ENCODE data around the gene CENPP. TPM values are rescaled to one million over a fixed set of nuclear protein-coding genes. Genes with fewer than 3 reads are reported as not detected.

The CENPP gene
- total RNA-seq, 1 experiment from 2014 or later = 8.3 TPM

GRCh38 chr9:92550765-92551164, 225.0 kb downstream of the CENPP start:
- BruUV-seq (replicated peaks) = no TSS peak
- H3K27ac ChIP-seq (ENCODE audit: low read length) = no peak overlapping the region
- no peak overlapping the region for H2AFZ ChIP-seq (ENCODE audit: low read length)
- no peaks in the 10 kb centered on the region for H3K9me2 ChIP-seq (replicated peaks; ENCODE audit: low read length)
- DNase-seq (no peak), ATAC-seq (no peak)
- intact Hi-C loops (cut with micrococcal nuclease) = no loop called here
- no peaks in the 10 kb centered on the region for H3K4me1 ChIP-seq (ENCODE audit: insufficient read depth, low read length)
- H3K27me3 ChIP-seq (ENCODE audit: low read length) = no peaks in the 10 kb centered on the region
- no peak overlapping the region for H3K4me2 ChIP-seq (ENCODE audit: low read length)
- no peaks in the 10 kb centered on the region for H3K79me2 ChIP-seq (ENCODE audit: low read length)
- POLR2A ChIA-PET (ENCODE audit: unreplicated experiment) = no interaction called here
- H3K36me3 ChIP-seq (ENCODE audit: low read depth, low read length) = no peaks in the 10 kb centered on the region
- no peaks in the 10 kb centered on the region for H4K20me1 ChIP-seq (ENCODE audit: low read length)
- TF ChIP-seq CTCF (conservative IDR thresholded peaks at IDR 0.05; ENCODE audit: low read depth, low read length) (no peak), EZH2phosphoT487 (IDR thresholded peaks at IDR 0.05; ENCODE audit: borderline replicate concordance, low read length) (no peak), EZH2 (IDR thresholded peaks at IDR 0.05; ENCODE audit: low read length, unreplicated experiment) (no peak)
- no peaks in the 10 kb centered on the region for H3F3A ChIP-seq (ENCODE audit: low read length, unreplicated experiment)
- H3K9ac ChIP-seq (ENCODE audit: low read length) = no peak overlapping the region
- CTCF ChIA-PET = no interaction called here
- H3K9me3 ChIP-seq (ENCODE audit: low read length) = no peaks in the 10 kb centered on the region
- H3K4me3 ChIP-seq (ENCODE audit: low read length) = no peak overlapping the region

GRCh38 chr9:92558612-92559374, 233.0 kb downstream of the CENPP start:
- H3K27me3 ChIP-seq (ENCODE audit: low read length) = no peaks in the 10 kb centered on the region
- BruUV-seq (replicated peaks) = no TSS peak
- H3K4me2 ChIP-seq (ENCODE audit: low read length) = peak overlapping the region; percentile 13; the same call in 1 of the 2 replicates
- peak overlapping the region; percentile 25; the same call in 1 of the 2 replicates for H3K27ac ChIP-seq (ENCODE audit: low read length)
- POLR2A ChIA-PET (ENCODE audit: unreplicated experiment) = no interaction called here
- H3K9me2 ChIP-seq (replicated peaks; ENCODE audit: low read length) = no peaks in the 10 kb centered on the region
- TF ChIP-seq EZH2phosphoT487 (IDR thresholded peaks at IDR 0.05; ENCODE audit: borderline replicate concordance, low read length) (no peak), EZH2 (IDR thresholded peaks at IDR 0.05; ENCODE audit: low read length, unreplicated experiment) (no peak), CTCF (conservative IDR thresholded peaks at IDR 0.05; ENCODE audit: low read depth, low read length) (no peak)
- intact Hi-C loops (cut with micrococcal nuclease) = no loop called here
- CTCF ChIA-PET = no interaction called here
- H3K4me1 ChIP-seq (ENCODE audit: insufficient read depth, low read length) = peaks cover 40% of the 10 kb centered on the region
- H3F3A ChIP-seq (ENCODE audit: low read length, unreplicated experiment) = no peaks in the 10 kb centered on the region
- DNase-seq = no peak
- H3K36me3 ChIP-seq (ENCODE audit: low read depth, low read length) = no peaks in the 10 kb centered on the region
- H2AFZ ChIP-seq (ENCODE audit: low read length) = no peak overlapping the region
- no peaks in the 10 kb centered on the region for H4K20me1 ChIP-seq (ENCODE audit: low read length)
- H3K4me3 ChIP-seq (ENCODE audit: low read length) = no peak overlapping the region
- no peaks in the 10 kb centered on the region for H3K79me2 ChIP-seq (ENCODE audit: low read length)
- no peak; the same call in 1 of the 2 replicates for ATAC-seq
- peak overlapping the region; percentile 22; the same call in 1 of the 2 replicates for H3K9ac ChIP-seq (ENCODE audit: low read length)
- no peaks in the 10 kb centered on the region for H3K9me3 ChIP-seq (ENCODE audit: low read length)

All from PC-3 (cell line).